Heart left ventricle (tissue), 16 donors: Measurements from ENCODE around the gene LHFPL2. TPM values are rescaled to one million over a fixed set of nuclear protein-coding genes. Genes with fewer than 3 reads are reported as not detected.
"Not testable (repeated sequence)": the region's sequence is repeated elsewhere in the genome, so short reads cannot be mapped to it uniquely, and the experiment has no call there.

Experiments used
- ATAC-seq, 4 donors: fragments of 200-7000 bp; cut with Tn5 transposase; one replicate each; pipeline ENCODE4 v1.9.1; 2020 to 2022; ENCODE audit warnings: moderate library complexity in 4 of 4, mild to moderate bottlenecking in 3 of 4, moderate number of reproducible peaks in 1 of 4
- DNase-seq, 5 donors: peaks; one replicate each; pipeline ENCODE4 v3.0.0-alpha.2; 2020
- H3K27ac ChIP-seq, 12 donors: fragments of 200-600 bp; sonication (generic) in 4 of 12; one replicate each; pipeline versions ENCODE4 v1.5.0 to v1.8.0; 2016 to 2022; ENCODE audit warnings: mild to moderate bottlenecking in 2 of 12
- H3K27me3 ChIP-seq, 9 donors: fragments of 200-600 bp; sonication (generic) in 2 of 9; one replicate each; pipeline versions ENCODE4 v1.5.1 to v1.8.0; 2016 to 2022; ENCODE audit warnings: mild to moderate bottlenecking in 3 of 9
- H3K36me3 ChIP-seq, 9 donors: fragments of 200-600 bp; sonication (generic) in 2 of 9; one replicate each; pipeline versions ENCODE4 v1.5.0 to v1.8.0; 2018 to 2022; ENCODE audit warnings: mild to moderate bottlenecking in 2 of 9
- H3K4me1 ChIP-seq, 12 donors: fragments of 200-600 bp; sonication (generic) in 4 of 12; one replicate each; pipeline versions ENCODE4 v1.5.0 to v1.8.0; 2016 to 2022; ENCODE audit warnings: mild to moderate bottlenecking in 3 of 12
- H3K4me3 ChIP-seq, 12 donors: fragments of 200-600 bp; sonication (generic) in 4 of 12; one replicate each; pipeline versions ENCODE4 v1.5.0 to v1.8.0; 2017 to 2022; ENCODE audit warnings: mild to moderate bottlenecking in 9 of 12, moderate library complexity in 4 of 12
- H3K9me3 ChIP-seq, 12 donors: fragments of 200-600 bp; sonication (generic) in 4 of 12; one replicate each; pipeline versions ENCODE4 v1.5.0 to v1.8.0; 2016 to 2022; ENCODE audit warnings: mild to moderate bottlenecking in 1 of 12
- CTCF ChIP-seq, 12 donors: fragments of 200-600 bp; sonication (generic) in 4 of 12; IDR thresholded peaks; one replicate each; pipeline versions ENCODE4 v1.5.0 to v1.8.0; 2018 to 2022; ENCODE audit warnings: antibody characterized with exemption in 12 of 12, mild to moderate bottlenecking in 5 of 12
- POLR2A ChIP-seq, 2 donors: fragments of 450-650 bp; IDR thresholded peaks; one replicate each; pipeline ENCODE4 v1.6.1; 2017; ENCODE audit warnings: antibody characterized with exemption in 2 of 2, mild to moderate bottlenecking in 2 of 2, moderate library complexity in 2 of 2
- whole genome bisulfite sequencing, 4 donors: extraction: QIAGEN DNeasy Blood & Tissue Kit in 2 of 4; methylation state at CpG; one replicate each; pipeline versions ENCODE4 v1.1.5 to v1.1.7; 2013 to 2018; 5-methylcytosine and 5-hydroxymethylcytosine counted together
- intact Hi-C, 10 donors: fragments of 100-400 bp; cut with DNase I; formaldehyde crosslinking; loops; one replicate each; pipeline versions ENCODE4 v1.11.1 to v1.14.2; 2022
- polyA plus RNA-seq, 2 donors: library from polyadenylated mRNA; stranded (reverse); fragments of 200-250 nt; gene quantifications; one replicate each; pipeline ENCODE4 v1.2.3, GENCODE V29; 2013
- total RNA-seq, 9 donors: library from RNA; depleted of rRNA in 2 of 9; stranded (reverse); fragments of >200 nt in 2 of 9; fragmentation: NEBNext Ultra II Directional in 3 of 9; extraction: Animal tissue kit (Norgen Biotek cat#: 25700) in 3 of 9; gene quantifications; one replicate each; pipeline versions ENCODE4 v1.1.0 to v1.2.4, GENCODE V29; 2016 to 2023
- donor health status: ischemic (EF 13 %, LVEDD 7.1; RV severe dilation, severe dysfunction).
- donor health status: healthy with polysubstance abuse.
- donor health status: DM: no; HTN: yes; CAD: no.
- donor health status: DM: no; HTN: no; CAD: no.
- donor health status: ischemic (EF 25% LVEDD 6.9; RV normal size, moderate dysfunction).
- donor health status: ischemic (EF 25% LVEDD 5.7; RV mildly dilated, moderate dysfunction).
- donor health status: healthy.
- donor health status: DM: yes; HTN: yes; CAD: no.
- donor health status: ischemic (EF 35%, LVEDD 5.7; RV mildly dilated, moderate dysfunction).
- donor health status: nonischemic (EF 11% LVEDD 7.7; RV severe dilation, severe dysfunction).
- donor health status: DM: yes; HTN: yes; CAD: no.
- donor health status: PGD.
- donor health status: ischemic (EF 29% LVEDD 5.4; RV normal size, mild dysfunction).
- donor health status: nonischemic (EF 23%, LVEDD 6.1; RV moderate dilation, normal function).

The LHFPL2 gene
- total and polyA plus RNA-seq, 11 donors, result 1.8 to 35.6 (median 10.1) TPM

GRCh38 chr5:78679905-78680304 lies 31.3 kb upstream of the LHFPL2 start:
- H3K4me3 ChIP-seq, result no peak overlapping the region
- H3K27ac ChIP-seq, result no peak overlapping the region
- intact Hi-C loops, result no loop called here
- ATAC-seq (no peak), DNase-seq (no peak)
- peaks cover 0 to 10% (median 0%) of the 10 kb centered on the region in 12 donors for H3K4me1 ChIP-seq
- TF ChIP-seq CTCF (IDR thresholded peaks at IDR 0.05), result no peak
- no peak for TF ChIP-seq POLR2A (IDR thresholded peaks at IDR 0.05)
- H3K36me3 ChIP-seq, result no peaks in the 10 kb centered on the region
- H3K9me3 ChIP-seq, result no peaks in the 10 kb centered on the region
- 97 to 98% (median 98%) methylated on average over 5 of the region's 5 CpGs for WGBS, 4 donors
- H3K27me3 ChIP-seq, result no peaks in the 10 kb centered on the region

- H3K4me1 ChIP-seq, result peaks cover 0 to 10% (median 0%) of the 10 kb centered on the region in 12 donors
- peak in 4 of 5 donors; percentile 65 to 81 (median 77) for DNase-seq
- peak in 2 of 12 donors; percentile 18 to 20 for TF ChIP-seq CTCF (IDR thresholded peaks at IDR 0.05)
- TF ChIP-seq POLR2A (IDR thresholded peaks at IDR 0.05), result no peak
- H3K27ac ChIP-seq, result peak overlapping the region; percentile 0 to 69 (median 46)
- ATAC-seq, result peak; percentile 79 to 93 (median 89)
- WGBS, 4 donors, result 46 to 57% (median 48%) methylated on average over 6 of the region's 6 CpGs
- no peaks in the 10 kb centered on the region for H3K9me3 ChIP-seq
- intact Hi-C loops, result no loop called here
- H3K36me3 ChIP-seq, result no peaks in the 10 kb centered on the region
- no peaks in the 10 kb centered on the region for H3K27me3 ChIP-seq
- H3K4me3 ChIP-seq, result no peak overlapping the region
Observed at GRCh38 chr5:78677777-78678668, 29.5 kb upstream of the LHFPL2 start.

GRCh38 chr5:78675956-78676730 lies 27.6 kb upstream of the LHFPL2 start:
- Histone ChIP-seq H3K27ac (no peak overlapping the region), H3K27me3 (no peaks in the 10 kb centered on the region), H3K4me3 (no peak overlapping the region), H3K4me1 (peaks cover 0 to 10% (median 0%) of the 10 kb centered on the region in 12 donors), H3K9me3 (no peaks in the 10 kb centered on the region), H3K36me3 (no peaks in the 10 kb centered on the region)
- intact Hi-C loops, result no loop called here
- ATAC-seq (no peak), DNase-seq (no peak)
- WGBS, 4 donors, result 76 to 86% (median 84%) methylated on average over 6 of the region's 6 CpGs
- TF ChIP-seq POLR2A (IDR thresholded peaks at IDR 0.05), result no peak
- TF ChIP-seq CTCF (IDR thresholded peaks at IDR 0.05), result no peak

GRCh38 chr5:78673827-78674226 lies 25.3 kb upstream of the LHFPL2 start:
- intact Hi-C loops, H3K4me1 ChIP-seq, H3K36me3 ChIP-seq, DNase-seq, H3K4me3 ChIP-seq, H3K27ac ChIP-seq, ATAC-seq, H3K9me3 ChIP-seq, H3K27me3 ChIP-seq: not testable (repeated sequence)
